HG02840 (cell line): ENCODE measurements around the gene UMODL1.
"Not testable (repeated sequence)": the region's sequence is repeated elsewhere in the genome, so short reads cannot be mapped to it uniquely, and the experiment has no call there.

Source experiments
- ATAC-seq: cut with Tn5 transposase; IDR thresholded peaks from one replicate; pipeline ENCODE4 v1.9.1; 2021; ENCODE audit warnings: mild to moderate bottlenecking, moderate library complexity, moderate number of reproducible peaks; ENCODE audit not compliant: unreplicated experiment, low FRiP score

Gene UMODL1

DNA sequence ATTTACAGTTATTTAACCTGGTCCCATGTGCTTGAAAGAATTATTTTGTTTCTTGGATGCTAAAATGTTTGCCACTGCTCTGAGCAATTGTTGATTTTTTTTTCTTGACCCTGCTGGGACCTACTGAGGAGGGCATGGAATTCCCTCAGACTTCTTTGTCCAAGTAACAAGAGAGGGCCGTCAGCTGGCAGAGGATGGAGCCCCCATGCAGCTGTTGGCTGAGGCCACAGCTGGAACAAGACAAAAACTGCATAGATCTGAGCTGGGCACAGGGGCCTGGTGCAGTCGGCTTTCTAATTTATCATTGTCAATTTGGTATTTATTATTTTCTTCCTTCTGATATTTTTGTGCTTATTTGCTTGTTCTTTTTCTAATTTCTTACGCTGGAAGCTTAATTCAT, 108.2 kb downstream of the UMODL1 start:
- ATAC-seq = no peak

DNA sequence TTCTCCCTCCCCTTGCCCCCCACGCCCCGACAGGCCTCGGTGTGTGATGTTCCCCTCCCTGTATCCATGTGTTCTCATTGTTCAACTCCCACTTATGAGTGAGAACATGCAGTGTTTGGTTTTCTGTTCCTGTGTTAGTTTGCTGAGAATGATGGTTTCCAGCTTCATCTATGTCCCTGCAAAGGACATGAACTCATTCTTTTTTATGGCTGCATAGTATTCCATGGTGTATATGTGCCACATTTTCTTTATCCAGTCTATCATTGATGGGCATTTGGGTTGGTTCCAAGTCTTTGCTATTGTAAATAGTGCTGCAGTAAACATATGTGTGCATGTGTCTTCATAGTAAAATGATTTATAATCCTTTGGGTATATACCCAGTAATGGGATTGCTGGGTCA, 108.9 kb downstream of the UMODL1 start:
- not testable (repeated sequence) for ATAC-seq

DNA sequence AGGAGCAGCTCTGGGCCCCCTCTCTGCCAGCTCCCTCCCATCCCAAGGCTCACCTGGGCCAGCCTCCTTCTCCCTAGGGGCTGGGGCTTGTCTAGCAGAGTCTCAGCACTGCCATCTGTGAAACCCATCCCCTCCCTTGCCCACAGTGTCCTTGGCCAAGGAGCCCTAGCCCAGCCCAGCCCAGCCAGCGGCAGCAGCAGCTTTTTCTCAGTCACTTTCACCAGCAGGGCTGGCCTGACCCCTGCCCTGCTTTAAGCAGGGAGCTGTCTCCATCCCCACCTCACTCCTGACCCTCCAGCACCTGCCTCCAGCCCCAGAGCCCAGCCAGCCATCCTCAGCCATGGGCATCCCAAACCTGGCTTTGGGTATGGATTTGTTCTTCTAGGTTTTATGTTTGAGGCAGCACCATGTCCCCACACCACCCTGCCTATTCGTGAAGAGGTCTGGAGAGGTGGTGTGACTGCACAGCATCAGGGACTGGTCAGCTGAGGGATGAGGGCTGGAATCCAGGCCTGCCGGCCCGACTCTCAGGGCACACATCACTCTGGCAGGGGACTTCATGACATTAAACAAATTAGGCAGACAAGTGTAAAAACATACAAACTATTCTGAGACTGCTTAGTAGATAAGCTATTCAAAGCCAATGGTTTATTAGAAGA, 111.7 kb downstream of the UMODL1 start:
- ATAC-seq = no peak

DNA sequence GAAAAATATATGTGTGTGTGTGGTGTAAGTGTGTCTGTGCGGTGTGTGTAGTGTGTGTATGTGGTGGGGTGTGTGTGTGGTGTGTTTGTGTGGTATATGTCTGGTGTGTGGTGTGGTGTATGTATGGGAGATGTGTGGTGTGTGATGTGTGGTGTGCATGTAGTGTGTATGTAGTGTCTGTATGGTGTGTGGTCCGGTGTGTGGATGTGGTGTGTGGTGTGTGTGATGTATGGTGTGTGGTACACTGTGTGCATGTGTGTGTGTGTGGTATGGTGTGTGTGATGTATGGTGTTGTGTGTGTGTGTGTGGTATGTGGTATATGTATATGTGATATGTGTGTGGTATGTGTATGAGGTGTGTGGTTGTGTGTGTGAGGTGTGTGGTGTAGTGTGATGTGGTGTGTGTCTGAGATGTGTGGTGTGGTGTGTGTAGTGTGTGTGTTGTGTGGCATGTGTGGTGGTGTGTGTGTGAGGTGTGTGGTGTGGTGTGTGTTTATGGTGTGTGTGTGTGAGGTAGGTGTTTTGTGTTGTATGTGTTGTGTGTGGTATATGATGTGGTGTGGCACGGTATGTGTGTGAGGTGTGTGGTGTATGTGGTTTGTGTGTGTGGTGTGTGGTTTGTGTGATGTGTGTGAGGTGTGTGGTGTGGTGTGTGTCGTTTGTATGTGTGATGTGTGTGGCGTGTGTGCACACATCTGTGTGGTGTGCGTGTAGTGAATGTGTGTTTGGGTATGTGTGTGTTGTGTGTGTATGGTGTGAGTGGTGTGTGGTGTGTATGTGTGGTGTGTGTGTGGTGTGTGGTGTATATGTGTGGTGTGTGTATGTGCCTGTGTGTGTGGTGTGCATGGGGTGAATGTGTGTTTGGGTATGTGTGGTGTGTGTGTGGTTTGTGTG, 112.5 kb downstream of the UMODL1 start:
- ATAC-seq = no peak

DNA sequence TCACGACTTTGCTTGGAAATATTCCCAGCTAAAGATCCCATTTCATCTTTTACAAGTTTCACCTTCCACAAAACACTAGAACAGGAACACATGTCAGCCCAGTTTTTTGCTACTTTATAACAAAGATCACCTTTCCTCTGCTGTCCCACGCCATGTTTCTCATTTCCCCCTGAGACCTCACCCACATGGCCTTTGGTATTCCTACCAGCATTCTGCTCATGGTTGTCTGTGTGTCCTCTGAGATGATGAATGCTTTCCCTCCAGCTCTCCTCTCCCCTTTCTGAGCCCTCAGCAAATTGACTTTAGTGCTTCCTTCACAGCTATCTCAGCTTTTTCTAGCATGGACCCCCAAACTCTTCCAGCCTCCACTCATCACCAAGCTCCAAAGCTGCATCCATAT, 115.5 kb downstream of the UMODL1 start:
- ATAC-seq = no peak

DNA sequence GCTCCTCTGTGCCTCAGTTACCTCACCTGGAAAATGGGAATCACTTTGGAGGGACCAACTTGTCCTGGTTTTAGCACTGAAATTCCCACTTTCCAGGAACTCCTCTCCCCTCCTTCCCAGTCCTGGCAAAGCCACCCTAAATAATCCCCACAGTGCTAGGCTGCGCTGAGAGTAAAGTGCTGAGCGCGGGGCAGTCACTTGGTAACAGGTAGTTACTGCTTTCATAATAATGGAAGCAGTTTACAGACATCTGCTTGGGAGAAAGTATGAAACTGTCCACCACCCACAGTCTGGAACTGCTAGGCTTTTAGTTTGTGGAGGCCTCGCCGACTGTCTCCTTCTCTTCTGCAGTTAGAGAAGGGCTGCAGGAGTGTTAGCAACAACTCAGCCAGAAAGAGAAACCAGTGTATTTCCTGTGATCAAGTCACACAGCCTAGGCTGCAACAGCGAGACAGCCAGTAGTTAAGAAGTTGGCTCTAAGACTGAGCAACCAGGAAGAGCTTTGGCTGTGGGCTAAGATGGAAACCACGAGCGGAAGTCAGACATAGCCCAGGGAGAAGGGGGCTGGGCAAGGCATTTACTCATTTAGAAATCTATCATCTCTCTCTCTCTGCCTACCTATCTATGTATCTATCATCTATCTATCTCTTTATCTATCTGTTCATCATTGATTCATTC, 117.0 kb downstream of the UMODL1 start:
- ATAC-seq = peak; percentile 95

DNA sequence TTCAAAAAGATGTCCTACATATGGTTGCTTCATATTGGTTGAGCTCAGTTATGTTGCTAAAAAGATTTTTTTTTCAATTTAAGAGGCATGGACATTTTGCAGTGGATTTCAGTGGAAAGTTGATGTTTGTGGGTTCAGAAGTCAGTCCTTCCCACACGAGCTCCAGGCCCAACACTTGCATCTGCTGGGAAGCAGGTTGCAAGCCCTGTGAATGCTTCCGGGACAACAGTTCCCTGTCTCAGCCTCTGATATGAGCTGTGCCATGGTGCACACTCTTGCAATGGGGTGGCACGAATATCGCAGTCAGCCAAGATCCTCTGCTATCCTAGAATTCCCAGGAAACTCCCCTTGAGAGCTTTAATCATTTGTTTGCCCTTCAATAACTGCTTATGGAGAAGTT, 117.5 kb downstream of the UMODL1 start:
- no peak for ATAC-seq

DNA sequence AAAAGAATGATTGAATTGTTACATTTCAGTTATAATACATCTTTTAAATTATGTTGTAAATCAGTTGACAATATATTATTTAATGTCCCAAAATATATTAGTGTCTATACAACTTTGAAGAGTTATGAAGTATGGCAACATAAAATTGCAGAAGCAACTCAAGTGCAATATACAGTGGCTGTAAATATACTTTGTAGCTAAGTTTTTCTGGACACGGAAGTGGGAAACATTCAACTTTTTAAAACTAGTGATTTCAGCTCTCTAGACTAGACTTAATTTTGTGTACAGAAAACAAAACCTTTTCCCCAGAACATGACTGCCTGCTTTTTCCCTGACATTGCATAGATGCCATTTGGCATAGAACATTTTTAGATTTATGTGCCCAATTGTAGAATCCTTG, 118.3 kb downstream of the UMODL1 start:
- ATAC-seq = no peak

DNA sequence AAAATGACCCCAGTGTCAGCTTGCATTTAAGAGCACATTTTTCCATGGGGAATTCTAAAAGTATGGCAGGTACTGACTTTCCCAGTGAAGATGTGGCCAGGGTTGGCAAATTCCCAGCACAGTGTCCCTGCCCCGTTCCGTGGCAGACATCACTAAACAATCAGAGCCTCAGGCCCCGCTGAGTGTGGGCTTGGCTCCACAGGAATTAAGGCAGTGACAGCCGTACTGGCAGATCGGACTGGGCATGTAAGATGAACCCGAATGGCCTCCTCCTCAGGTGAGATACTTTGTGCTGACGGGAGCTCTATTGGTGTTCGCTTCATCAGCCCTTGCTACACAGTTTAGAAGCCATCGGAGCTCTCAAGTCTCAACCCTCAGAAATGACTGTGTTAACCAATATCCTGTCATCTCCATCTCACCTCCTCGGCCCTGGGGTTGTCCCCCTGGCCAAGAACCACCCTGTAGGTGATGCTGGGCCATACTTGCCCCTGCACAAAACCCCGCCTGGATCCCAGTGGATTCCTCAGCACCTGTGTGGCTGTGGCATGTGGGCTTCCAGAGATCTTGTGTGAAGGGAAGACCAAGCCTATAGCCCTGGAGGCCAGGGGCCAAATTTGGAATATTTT, 118.9 kb downstream of the UMODL1 start:
- no peak for ATAC-seq

DNA sequence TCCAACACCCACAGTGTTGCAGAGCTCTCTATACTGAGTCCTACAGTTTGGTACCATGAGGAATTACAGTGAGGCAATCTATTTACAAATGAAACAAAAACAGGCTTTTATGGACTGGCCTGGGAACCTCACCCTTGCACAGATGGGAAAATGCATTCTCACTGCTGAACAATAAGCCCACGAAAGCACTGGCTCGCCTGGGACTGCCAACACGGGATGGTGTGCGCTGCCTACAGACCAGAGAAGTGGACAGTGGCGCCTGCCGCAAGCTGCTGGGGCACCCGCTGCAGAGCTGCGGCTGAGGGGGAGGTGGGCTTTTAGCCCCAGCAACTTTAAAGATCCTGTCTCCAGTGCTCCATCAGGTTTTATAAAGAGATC, 119.4 kb downstream of the UMODL1 start:
- no peak for ATAC-seq

DNA sequence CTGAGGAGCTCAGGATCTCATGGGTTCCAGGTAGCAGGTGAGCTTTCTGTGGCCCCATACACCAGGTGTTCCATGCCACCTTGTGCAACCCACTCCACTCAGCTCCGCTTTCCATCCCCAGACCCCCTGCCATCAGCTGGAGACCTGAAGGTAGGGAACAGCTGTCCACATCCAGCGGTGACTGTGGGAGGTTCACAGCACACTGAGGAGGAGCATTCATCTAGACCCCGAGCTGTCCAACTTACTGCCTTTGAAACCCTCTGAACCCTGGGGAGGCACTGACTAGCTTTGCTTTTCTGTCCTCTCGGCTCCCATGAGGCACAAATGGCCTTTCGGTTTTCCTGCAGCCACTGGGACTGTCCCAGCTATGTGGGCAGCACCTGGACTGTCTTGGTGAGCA, 119.9 kb downstream of the UMODL1 start:
- no peak for ATAC-seq

DNA sequence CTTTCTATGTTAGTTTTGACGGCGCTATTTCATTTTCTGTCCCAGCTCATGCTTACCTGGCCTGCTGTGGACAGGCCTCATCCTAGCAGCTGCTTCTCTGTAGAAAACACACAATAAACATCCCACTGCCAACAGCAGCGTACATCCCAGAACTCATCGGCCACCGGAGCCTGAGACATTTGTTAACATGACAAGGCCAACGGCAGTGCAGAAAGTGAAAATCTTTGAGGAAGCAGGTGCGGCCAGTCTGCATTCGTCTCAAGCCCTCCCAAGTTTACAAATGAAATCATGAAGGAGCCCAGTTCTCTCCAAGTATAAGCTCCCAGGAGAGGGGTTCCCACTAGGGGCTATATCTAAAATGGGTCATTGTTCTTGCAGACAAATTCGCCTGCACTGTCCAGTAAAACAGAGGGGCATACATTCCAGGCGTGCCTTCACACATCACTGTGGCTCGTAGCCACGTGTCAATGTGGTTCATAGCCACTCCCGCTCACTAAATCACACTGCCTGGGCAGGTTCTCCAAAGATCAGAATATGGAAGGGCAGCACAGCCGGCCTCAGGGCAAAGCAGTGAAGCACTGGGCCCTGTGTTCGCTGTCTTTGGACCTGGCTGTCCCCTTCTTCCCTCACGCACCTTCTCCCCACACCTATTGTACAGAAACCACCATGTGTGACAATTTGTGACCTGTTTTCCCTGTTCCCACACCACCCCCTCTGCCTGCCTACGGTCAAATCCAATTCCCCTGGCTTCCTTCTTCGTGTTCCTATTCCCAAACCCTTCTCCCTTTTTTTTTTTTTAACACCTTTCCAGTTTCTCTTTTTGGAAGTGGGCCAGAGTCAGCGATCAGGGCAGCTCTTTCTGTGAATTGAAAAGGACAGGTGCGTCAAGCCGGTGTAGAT, 120.8 kb downstream of the UMODL1 start:
- ATAC-seq = no peak
